DMS114 treated with DMSO at 0.1 percent for 48 hours (cell line): ENCODE results near the gene PPP1R7.
"Not testable (repeated sequence)": the region's sequence is repeated elsewhere in the genome, so short reads cannot be mapped to it uniquely, and the experiment has no call there.

Experiments used
- DNase-seq: peaks from one replicate; lab custom pipeline; 2025; ENCODE audit not compliant: unreplicated experiment; lab: John Stamatoyannopoulos, UW

Gene PPP1R7, protein sequence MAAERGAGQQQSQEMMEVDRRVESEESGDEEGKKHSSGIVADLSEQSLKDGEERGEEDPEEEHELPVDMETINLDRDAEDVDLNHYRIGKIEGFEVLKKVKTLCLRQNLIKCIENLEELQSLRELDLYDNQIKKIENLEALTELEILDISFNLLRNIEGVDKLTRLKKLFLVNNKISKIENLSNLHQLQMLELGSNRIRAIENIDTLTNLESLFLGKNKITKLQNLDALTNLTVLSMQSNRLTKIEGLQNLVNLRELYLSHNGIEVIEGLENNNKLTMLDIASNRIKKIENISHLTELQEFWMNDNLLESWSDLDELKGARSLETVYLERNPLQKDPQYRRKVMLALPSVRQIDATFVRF

DNA sequence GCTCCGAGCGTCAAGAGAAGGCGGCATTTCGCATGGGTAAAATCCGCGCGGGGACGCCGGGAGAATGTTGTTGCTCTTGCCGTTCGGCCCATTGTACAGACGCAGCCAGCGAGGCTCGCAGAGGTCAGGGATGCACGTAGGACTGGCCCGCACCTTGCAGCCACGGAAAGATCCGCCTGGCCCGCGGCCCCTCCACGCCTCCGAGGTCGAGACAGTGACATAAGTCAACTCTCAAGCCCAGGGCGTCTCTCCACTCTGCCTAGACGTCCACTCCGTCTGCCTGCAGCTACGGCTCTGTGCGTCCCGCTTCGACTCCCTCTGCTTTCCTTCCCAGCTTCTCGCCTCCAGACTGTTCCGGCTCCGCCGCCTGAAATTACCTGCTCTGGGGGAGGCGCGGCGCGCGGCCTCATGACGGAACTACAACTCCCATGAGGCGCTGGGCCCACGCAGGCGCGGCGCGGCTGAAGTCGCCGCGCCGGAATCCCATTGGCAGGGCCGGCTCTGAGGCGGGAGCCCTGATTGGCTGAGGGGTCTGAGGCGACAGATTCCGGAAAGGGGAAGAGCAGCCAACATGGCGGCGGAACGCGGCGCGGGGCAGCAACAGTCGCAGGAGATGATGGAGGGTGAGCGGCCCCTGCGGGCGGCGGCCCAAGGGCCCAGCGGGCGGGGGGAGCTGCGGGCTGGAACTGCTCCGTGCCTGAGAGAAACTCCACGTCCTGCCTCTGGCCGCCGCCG is at the start of gene PPP1R7:
Gene PPP1R7 (plus strand): TSS at position 543 of the 735 bp plus-strand sequence. CDS start 29 bp downstream, at position 572.
- peak; percentile 90 for DNase-seq

DNA sequence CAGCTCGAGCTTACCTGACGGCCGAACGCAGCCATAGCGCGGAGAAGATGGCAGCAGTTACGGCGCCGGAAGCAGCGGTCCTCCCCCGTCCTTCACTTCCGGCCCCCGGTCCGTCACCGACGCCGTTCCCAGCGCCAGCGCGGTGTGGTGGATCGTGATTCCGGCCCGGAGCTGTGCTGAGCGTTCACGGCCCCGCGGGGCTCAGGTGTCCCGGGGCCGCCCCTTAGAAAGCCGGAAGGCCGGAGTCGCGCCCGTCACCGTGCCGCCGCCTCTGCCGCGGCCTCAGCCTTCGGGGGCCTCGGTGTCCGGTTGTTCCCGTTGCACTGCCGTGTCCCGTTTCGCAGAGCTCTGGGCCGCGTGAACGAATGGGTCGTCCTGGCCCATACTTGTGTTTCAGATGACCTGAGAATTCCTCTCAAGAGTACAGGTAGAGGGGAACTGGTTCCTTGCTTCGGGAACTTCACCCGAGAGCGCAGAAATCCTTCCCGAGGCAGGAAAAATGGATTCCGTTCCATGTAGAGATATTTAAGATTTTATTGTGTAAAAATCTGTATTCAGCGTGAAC is 47.9 kb upstream of the PPP1R7 start, which contains the start of gene MTERF4:
Gene MTERF4 (minus strand): TSS at position 49 of the 565 bp plus-strand sequence. CDS start 14 bp downstream, at position 35.
- DNase-seq = peak; percentile 64

DNA sequence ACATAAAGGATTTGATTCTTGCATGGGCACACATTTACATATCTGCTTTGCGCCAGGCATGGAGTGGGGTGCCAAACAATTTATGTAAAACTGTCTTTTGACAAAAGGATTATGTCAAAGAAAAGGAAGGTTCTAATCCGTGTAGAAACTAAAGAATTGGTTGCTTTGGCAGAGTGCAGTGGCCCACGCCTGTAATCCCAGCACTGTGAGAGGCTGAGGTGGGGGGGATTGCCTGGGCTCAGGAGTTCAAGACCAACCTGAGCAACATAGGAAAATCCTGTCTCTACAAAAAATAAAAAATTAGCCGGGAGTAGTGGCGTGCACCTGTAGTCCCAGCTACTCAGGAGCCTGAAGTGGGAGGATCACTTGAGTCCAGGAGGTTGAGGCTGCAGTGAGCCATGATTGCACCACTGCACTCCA is 47.1 kb upstream of the PPP1R7 start:
- DNase-seq = no peak

DNA sequence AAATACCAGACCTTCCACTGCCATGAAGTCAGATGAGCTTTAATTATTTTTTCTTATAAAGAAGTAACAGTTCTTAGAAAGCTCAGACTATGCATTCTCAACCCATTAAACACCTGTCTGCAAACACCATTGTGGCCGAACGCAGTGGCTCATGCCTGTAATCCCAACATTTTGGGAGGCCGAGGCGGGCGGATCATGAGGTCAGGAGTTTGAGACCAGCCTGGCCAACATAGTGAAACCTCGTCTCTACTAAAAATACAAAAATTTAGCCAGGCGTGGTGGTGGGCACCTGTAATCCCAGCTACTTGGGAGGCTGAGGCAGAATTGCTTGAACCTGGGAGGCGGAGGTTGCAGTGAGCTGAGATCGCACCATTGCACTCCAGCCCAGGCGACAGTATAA is 45.7 kb upstream of the PPP1R7 start:
- not testable (repeated sequence) for DNase-seq

DNA sequence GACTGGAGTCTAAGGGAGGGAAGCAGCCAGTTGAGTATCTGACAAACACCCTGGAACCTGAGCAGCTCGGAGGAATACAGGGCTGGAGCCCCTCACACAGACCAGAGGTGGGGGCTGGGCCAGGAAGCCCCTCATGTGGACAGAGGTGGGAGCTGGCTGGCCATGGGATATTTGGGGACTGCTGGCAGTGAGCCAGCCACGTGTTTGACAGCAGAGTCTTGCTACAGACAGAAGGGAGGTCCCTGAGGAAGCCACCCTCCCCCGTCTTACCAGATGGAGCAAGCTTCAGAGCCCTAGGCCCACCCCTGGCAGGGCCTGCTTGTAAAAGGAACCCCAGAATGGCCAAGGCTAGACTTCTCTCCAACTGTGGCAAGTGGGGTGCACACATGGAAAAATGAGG is 44.6 kb upstream of the PPP1R7 start:
- no peak for DNase-seq

DNA sequence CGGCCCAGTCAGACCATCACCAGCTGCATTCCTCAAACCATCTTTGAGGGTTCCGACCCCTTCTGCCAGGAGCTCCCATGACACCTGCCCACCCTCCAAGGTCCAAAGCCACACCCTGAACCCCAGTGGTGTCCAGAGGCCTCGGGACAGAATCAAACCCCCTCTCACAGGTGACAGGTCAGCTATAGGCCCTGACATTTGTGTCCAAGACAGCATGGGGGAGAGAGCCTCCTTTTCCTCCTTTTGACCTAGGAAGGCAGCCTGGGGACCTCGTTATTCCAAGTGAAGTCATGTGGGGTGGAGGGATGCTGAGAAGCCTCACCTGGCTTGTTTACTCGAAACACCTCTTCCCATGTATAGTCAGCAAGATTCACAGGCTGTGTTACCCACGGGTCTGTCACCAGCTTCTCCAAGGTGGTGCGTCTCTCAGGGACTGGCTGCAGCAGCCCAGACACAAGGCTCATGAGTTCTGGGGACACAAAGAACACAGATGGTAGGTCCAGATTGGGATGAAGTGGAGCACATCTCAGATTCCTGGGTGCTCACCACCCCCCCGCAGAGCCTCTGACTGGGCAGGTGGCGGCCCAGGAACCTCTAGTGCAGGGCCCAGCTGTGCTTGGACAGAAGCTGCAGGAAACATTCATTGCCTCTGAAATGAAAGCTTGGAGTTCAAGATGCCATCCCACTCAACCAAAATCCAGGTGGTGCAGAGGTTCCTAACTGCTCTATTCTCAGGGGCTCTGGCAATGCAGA is 43.1 kb upstream of the PPP1R7 start:
- DNase-seq = no peak

DNA sequence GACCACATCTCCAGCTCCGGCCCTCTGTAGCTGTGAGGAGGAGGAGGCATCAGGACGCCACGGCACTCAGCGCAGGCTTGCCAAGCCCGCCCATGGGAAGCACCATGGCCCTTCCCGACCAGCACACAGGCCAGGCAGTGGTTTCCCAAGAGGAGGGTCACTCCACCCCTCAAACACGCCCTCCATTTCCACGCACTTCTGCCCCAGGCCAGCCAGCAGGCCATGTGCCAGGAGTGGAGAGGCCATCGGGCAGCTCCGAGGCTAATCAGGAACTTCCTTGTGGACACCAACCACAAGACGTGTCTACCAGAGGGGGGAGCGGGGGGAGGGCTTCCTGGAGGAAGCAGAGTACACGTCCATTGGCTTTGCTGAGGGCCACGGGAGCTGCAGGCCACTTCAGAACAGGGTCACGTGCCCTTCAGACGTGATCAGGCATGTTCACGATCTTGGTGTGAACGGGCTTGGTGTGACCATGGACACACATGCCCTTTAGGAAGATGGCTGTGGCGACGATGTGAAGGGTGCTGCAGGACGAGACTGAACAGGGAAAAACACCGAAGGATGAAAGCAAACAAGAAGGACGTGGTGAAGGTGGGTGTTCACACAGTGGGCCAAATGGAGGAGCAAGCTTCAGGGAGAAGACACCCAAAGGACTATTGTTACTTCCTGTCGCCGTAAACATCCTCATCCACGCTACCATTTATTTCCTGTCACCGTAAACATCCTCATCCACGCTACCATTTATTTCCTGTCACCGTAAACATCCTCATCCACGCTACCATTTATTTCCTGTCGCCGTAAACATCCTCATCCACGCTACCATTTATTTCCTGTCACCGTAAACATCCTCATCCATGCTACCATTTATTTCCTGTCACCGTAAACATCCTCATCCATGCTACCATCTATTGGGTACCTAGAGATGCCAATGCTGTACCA is 41.7 kb upstream of the PPP1R7 start:
- DNase-seq = no peak

DNA sequence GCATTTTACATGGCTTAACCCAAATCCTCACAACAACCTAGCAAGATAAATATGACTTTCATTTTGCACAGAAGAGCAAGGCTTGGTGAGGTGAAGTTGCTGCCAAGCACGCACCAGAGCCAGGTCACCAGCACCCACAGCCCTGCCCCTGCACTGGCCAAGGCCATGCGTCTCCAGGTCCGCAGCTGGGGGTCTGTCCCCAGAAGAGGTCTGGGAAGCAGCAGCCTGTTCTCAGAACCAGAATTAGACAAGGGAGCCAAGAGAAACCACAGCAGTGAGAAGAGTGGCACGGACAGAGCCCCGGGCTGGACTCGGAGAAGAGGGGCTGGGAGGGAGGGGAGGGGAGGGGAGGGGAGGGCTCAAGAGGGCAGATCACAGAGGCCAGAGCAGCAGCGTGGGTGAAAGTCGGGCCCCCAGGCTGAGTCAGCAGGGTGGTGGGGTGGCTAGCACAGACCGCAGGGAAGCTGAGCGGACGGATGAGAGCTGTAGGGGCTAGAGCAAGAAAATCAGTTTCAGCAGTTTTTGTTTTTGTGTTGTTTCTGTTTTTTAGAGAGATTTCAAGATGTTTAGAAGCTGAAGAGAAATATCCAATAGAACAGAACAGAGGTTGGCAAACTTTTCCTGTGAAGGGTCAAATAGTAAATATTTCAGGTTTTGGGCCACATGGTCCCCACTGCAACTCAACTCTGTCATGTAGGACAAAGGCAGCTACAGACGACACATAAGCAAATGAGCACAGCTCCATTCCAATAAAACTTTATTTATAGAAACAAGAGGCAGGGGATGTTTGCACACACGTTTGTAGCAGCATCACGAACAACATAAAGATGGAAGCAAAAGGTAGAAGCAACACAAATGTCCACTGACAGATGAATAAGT is 40.8 kb upstream of the PPP1R7 start:
- DNase-seq = no peak

DNA sequence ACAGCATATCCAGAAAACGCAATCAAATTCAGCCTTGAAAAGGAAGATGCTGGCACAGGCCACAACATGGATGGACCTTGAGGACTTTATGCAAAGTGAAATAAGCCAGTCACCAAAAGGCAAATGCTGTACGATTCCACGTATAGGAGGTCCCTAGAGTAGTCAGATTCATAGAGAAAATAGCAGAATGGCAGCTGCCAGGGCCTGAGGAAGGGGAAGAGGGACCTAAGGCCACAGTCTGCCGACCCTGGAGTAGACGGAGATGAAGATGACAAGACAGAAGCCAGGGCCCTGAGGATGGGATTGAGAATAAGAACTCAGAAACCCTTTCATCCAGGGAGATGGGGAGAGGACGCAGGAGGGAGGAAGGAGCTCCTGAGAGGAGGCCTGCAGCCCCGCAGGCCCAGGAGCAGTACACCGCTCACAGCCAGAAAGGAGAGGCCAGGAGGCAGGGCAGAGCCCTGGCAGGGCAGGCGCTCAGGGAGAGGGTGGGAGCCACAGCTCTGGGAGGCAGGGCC is 40.1 kb upstream of the PPP1R7 start:
- no peak for DNase-seq

DNA sequence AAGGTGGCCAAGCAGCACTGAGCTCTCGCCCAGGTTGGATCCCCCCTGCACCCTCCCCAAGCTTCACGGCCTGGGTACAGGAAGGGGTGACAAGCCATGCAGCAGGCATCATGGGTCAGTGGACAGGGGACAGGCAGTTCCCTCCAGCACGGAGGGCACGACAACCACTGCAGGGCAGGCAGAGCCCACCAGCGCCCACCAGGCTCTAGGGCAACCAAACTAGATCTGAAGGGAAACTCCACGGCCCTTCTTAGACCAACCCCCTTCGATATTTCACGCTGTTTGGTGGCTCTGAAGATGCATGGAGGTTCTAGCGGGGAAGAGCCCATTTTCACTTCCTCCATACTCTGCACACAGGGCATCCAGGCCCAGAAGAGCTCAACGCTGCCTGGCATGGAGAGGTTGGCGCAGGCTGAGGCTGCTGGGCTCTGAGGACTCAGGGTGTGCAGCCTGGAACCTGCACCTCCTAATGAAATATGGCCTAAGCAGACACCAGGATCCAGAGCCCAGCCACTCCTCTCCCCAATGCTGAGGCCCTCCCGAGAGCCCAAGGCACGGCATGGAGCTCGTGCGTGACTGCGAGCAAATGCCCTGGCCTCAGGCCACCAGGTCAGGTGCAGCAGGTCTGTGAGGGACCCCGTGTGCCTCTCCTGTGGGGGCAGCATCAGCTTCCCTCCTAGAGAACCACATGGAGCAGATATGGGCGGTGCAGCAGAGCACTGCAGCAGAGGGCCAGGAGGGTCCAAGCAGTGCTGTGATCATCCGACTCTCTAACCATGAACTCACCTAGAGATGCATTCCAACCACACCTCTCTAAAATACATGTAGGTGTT is 39.4 kb upstream of the PPP1R7 start:
- no peak for DNase-seq

DNA sequence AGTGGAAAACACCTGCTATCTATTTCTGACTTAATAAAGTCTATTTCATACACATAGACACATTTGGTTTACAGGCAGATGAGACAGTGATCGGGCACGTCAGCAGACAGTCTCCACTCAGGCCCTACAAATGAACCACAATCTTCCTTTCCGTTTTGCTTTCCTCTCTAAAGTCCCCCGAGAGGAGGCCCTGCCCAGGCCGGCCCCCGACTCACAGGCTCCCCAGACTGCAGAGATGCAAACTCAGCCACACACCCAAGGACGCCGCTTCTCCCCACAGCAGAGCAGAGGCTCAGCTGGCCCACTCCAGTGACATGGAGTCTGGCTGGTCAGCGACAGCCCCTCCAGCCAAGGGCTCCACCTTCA is 38.8 kb upstream of the PPP1R7 start:
- DNase-seq = no peak

DNA sequence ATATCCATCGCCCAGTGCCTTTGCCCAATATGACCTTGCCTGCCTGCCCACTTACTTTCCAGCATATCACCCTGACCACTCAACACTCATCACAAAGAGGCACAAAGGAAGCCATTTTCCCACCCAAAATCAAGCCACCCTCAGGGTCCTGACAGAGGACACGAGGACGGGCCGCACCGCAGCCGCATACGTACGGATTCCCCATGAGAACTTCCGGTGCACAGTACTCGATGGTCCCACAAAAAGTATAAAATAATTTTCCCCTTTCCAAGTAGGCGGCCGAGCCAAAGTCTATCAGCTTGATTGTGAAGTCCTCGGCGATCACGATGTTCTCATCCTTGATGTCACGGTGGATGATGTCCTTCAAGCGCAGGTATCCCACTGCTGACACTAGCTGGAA is 38.2 kb upstream of the PPP1R7 start:
- no peak for DNase-seq

DNA sequence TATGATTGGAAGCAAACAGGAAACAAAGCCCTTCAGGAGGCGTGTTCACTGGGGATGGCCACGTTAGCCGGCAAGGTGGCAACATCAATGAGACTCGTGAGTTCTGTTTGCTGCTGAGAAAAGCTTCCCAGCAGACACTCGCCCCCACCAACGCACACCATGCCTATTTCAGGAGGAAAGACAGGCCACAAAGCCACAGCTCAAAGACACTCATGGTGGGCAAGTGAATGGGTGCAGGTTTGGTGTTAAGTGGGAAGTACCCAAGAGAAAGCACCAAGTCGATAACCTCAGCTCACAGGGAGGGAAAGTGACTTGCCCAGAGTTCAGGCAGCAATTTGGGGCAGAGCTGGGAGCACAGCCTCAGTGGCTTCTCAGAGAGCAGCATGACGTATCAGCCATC is 37.7 kb upstream of the PPP1R7 start:
- no peak for DNase-seq

DNA sequence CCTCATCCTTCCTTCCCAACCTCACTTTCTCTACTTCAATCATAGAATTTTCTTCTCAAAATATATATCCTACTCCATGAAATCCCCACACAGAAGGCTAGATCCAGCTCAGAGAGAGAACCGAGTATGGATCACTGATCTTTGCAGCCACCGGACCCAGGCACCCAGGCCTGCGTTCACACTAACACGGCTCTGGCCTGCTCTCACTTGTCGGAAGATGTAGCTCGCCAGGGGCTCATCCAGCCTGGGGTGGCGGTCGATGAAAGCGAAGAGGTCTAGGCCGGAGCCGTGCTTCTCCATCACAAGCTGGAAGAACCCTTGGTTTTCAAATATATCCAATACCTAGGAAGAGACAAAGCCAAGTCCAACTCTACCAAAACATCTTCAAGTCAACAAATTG is 35.4 kb upstream of the PPP1R7 start:
- no peak for DNase-seq

DNA sequence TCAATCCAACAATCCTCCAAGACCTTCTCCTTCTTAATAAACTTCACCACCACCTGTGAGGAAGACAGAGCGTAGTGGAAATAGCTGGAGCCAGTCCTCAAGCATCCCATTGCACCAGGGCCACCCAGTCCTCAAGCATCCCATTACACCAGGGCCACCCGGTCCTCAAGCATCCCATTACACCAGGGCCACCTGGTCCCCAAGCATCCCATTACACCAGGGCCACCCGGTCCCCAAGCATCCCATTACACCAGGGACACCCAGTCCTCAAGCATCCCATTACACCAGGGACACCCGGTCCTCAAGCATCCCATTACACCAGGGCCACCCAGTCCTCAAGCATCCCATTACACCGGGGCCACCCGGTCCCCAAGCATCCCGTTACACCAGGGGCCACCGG is 34.9 kb upstream of the PPP1R7 start:
- DNase-seq = no peak

DNA sequence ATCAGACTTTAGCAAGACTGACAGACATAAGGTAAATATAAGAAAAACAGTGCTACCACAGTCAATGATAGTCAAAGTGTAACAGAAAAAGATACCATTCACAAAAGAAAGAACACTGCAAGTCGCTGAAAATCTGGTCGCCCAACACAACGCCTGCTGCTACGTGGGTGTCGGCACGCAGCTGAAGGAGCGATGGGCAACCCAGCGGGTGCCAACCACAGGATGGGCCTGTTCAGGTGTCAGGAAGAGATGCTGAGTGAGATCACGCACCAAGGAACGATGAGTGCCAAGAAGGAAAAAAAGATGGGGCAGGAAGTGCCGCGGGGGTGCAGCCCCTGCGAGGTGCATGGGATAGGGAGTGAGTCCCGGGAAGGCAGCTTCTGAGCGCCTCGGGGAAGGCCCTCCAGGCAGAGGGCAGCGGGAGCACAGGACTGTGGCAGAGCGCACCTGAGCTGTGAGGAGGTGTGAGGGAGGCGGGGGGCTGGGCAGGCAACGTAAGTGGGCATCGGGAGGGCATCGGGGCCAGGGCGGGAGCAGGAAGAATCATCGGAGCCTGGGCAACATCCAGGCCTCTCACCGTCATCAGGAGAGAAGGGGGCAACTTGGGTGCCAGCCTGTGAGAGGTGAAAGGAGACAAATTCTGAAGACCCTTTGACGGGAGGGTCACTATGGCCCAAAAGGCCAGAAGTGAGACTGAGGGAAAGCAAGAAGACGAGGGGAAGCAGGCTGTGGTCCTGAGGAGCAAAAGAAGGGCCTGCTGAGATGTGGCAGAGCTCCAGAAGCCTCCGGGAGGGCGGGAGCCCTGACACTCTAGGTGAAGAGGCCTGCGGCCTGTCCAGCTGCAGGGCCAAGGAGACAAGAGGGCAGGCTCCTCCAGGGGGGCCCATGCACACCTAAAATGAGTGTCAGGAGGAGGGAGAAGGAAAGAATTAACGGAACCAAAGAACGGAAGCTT is 33.4 kb upstream of the PPP1R7 start:
- no peak for DNase-seq
